Ovary (tissue), 9 donors: ENCODE measurements around the gene EDIL3. TPM values are rescaled to one million over a fixed set of nuclear protein-coding genes. Genes with fewer than 3 reads are reported as not detected.

ENCODE experiments used
- DNase-seq, 5 donors: peaks; one replicate each; pipeline ENCODE4 v3.0.0-alpha.2; 2019 to 2020
- H3K27ac ChIP-seq, 2 donors: fragments of 200-600 bp; one replicate each; pipeline versions ENCODE4 v1.5.1 to v1.8.0; 2019 to 2022
- H3K27me3 ChIP-seq: fragments of 200-600 bp; one replicate; pipeline ENCODE4 v1.8.0; 2022
- H3K36me3 ChIP-seq: fragments of 200-600 bp; sonication (generic); one replicate; pipeline ENCODE4 v1.5.1; 2019
- H3K4me1 ChIP-seq: one replicate; pipeline ENCODE4 v1.8.1; 2013; ENCODE audit warnings: mild to moderate bottlenecking, moderate library complexity; ENCODE audit not compliant: insufficient read depth
- H3K4me3 ChIP-seq: fragments of 200-600 bp; sonication (generic); one replicate; pipeline ENCODE4 v1.5.1; 2017
- H3K9me3 ChIP-seq, 2 donors: fragments of 200-600 bp in 1 of 2; sonication (generic) in 1 of 2; one replicate each; pipeline versions ENCODE4 v1.5.1 to v1.8.1; 2013 to 2019; ENCODE audit warnings: mild to moderate bottlenecking in 1 of 2, moderate library complexity in 1 of 2
- CTCF ChIP-seq, 3 donors: fragments of 450-650 bp in 2 of 3; fragments of 200-600 bp in 1 of 3; IDR thresholded peaks; one replicate each; pipeline versions ENCODE4 v1.5.1 to v1.8.0; 2016 to 2022; ENCODE audit warnings: antibody characterized with exemption in 3 of 3, mild to moderate bottlenecking in 1 of 3
- EP300 ChIP-seq: sonication (generic); formaldehyde crosslinking; IDR thresholded peaks from one replicate; pipeline ENCODE4 v1.6.1; 2017; ENCODE audit warnings: antibody characterized with exemption
- POLR2A ChIP-seq: fragments of 450-650 bp; IDR thresholded peaks from one replicate; pipeline ENCODE4 v1.6.1; 2017; ENCODE audit warnings: antibody characterized with exemption, mild to moderate bottlenecking, moderate library complexity
- WGBS, 3 donors: extraction: QIAGEN DNeasy Blood & Tissue Kit in 1 of 3; methylation state at CpG; one replicate each; pipeline versions ENCODE4 v1.1.5 to v1.1.7; 2013 to 2017; 5-methylcytosine and 5-hydroxymethylcytosine counted together
- intact Hi-C, 4 donors: fragments of 100-400 bp; cut with DNase I; formaldehyde crosslinking; loops; one replicate each; pipeline versions ENCODE4 v1.11.0 to v1.15.1; 2022 to 2023
- polyA plus RNA-seq, 2 donors: library from polyadenylated mRNA; stranded (reverse); fragments of 200-250 nt in 1 of 2; fragments of 350-450 nt in 1 of 2; fragmentation: Illumina TruSeq in 1 of 2; extraction: RNeasy Lipid Tissue Mini Kit (QIAGEN cat#74804) in 1 of 2; gene quantifications; one replicate each; pipeline ENCODE4 v1.2.3, GENCODE V29; 2013 to 2014
- total RNA-seq, 7 donors: library from RNA; depleted of rRNA in 2 of 7; stranded (reverse); fragments of >200 nt in 2 of 7; fragmentation: NEBNext Ultra II Directional in 3 of 7; extraction: Animal tissue kit (Norgen Biotek cat#: 25700) in 3 of 7; gene quantifications; one replicate each; pipeline versions ENCODE4 v1.1.0 to v1.2.4, GENCODE V29; 2016 to 2023
- donor health status: DM: no; HTN: no; CAD: no; lungs with moderate emphysema.
- donor health status: DM: no; HTN: no; CAD: no.
- donor health status: Bipolar disorder and iron deficiency.
- donor health status: DM: yes; HTN: yes; CAD: no.
- donor health status: DM: no; HTN: no; CAD: no.
- donor health status: DM: yes; HTN: yes; CAD: no.

EDIL3 gene
- total and polyA plus RNA-seq, 9 donors = 5.9 to 41.5 (median 9.7) TPM

- TF ChIP-seq POLR2A (no peak), EP300 (no peak), CTCF (IDR thresholded peaks at IDR 0.05) (no peak)
- intact Hi-C loops = no loop called here
- Histone ChIP-seq H3K27me3 (no peaks in the 10 kb centered on the region), H3K4me3 (no peak overlapping the region), H3K4me1 (no peaks in the 10 kb centered on the region), H3K27ac (no peak overlapping the region), H3K36me3 (no peaks in the 10 kb centered on the region), H3K9me3 (no peaks in the 10 kb centered on the region)
- no peak for DNase-seq
- 89 to 96% (median 96%) methylated on average over 1 of the region's 1 CpG for WGBS, 3 donors
Observed at GRCh38 chr5:83964271-83964670, 420.4 kb downstream of the EDIL3 start.

- H3K36me3 ChIP-seq = no peaks in the 10 kb centered on the region
- intact Hi-C loops = no loop called here
- H3K27ac ChIP-seq = no peak overlapping the region
- H3K4me1 ChIP-seq = no peaks in the 10 kb centered on the region
- H3K9me3 ChIP-seq = no peaks in the 10 kb centered on the region
- no peak for TF ChIP-seq CTCF (IDR thresholded peaks at IDR 0.05)
- TF ChIP-seq POLR2A = no peak
- no peak for TF ChIP-seq EP300
- 93 to 97% (median 95%) methylated on average over 1 of the region's 1 CpG for WGBS, 3 donors
- DNase-seq = no peak
- no peak overlapping the region for H3K4me3 ChIP-seq
- H3K27me3 ChIP-seq = no peaks in the 10 kb centered on the region
Observed at GRCh38 chr5:83957188-83957587, 427.5 kb downstream of the EDIL3 start.

GRCh38 chr5:83956386-83956785 is 428.3 kb downstream of the EDIL3 start:
- no peak for TF ChIP-seq EP300
- no peak for TF ChIP-seq POLR2A
- no peak for TF ChIP-seq CTCF (IDR thresholded peaks at IDR 0.05)

GRCh38 chr5:83955916-83956315 is 428.8 kb downstream of the EDIL3 start:
- no peaks in the 10 kb centered on the region for H3K27me3 ChIP-seq
- 95 to 96% (median 95%) methylated on average over 1 of the region's 1 CpG for WGBS, 3 donors
- no peaks in the 10 kb centered on the region for H3K36me3 ChIP-seq
- no peak overlapping the region for H3K4me3 ChIP-seq
- TF ChIP-seq CTCF (IDR thresholded peaks at IDR 0.05) (no peak), POLR2A (no peak), EP300 (no peak)
- H3K27ac ChIP-seq = no peak overlapping the region
- intact Hi-C loops = no loop called here
- H3K9me3 ChIP-seq = no peaks in the 10 kb centered on the region
- DNase-seq = no peak
- H3K4me1 ChIP-seq = no peaks in the 10 kb centered on the region

More at GRCh38 chr5:83956386-83956785, 428.3 kb downstream of the EDIL3 start:
- Histone ChIP-seq H3K4me3 (no peak overlapping the region), H3K9me3 (no peaks in the 10 kb centered on the region), H3K4me1 (no peaks in the 10 kb centered on the region), H3K27me3 (no peaks in the 10 kb centered on the region), H3K36me3 (no peaks in the 10 kb centered on the region), H3K27ac (no peak overlapping the region)
- DNase-seq = no peak
- intact Hi-C loops = no loop called here

GRCh38 chr5:83947763-83948162 is 436.9 kb downstream of the EDIL3 start:
- Histone ChIP-seq H3K27me3 (no peaks in the 10 kb centered on the region), H3K4me3 (no peak overlapping the region), H3K4me1 (no peaks in the 10 kb centered on the region), H3K36me3 (no peaks in the 10 kb centered on the region), H3K27ac (no peak overlapping the region), H3K9me3 (no peaks in the 10 kb centered on the region)
- no peak for TF ChIP-seq CTCF (IDR thresholded peaks at IDR 0.05)
- TF ChIP-seq POLR2A = no peak
- TF ChIP-seq EP300 = no peak
- intact Hi-C loops = no loop called here
- 95 to 97% (median 96%) methylated on average over 3 of the region's 3 CpGs for WGBS, 3 donors
- no peak for DNase-seq
